RWPE2 (cell line): ENCODE results near the gene CTNNA2.

Experiments used
- ATAC-seq: fragments of 200-7000 bp; cut with Tn5 transposase; 3 replicates; pipeline ENCODE4 v1.9.1; 2021; ENCODE audit warnings: low read depth
- DNase-seq: peaks from one replicate; pipeline ENCODE4 v3.0.0-alpha.2; 2020; ENCODE audit warnings: low spot score
- H3K27ac ChIP-seq: fragments of 450-650 bp; 2 replicates; pipeline ENCODE4 v1.5.1; 2017; ENCODE audit warnings: mild to moderate bottlenecking; ENCODE audit not compliant: poor library complexity, severe bottlenecking
- H3K27me3 ChIP-seq: fragments of 250-450 bp; sonication (Bioruptor Pico); 2 replicates; pipeline ENCODE4 v1.5.1; 2021; ENCODE audit warnings: mild to moderate bottlenecking, moderate library complexity; ENCODE audit not compliant: insufficient read depth, poor library complexity, severe bottlenecking
- H3K36me3 ChIP-seq: fragments of 250-450 bp; sonication (Bioruptor Pico); 2 replicates; pipeline ENCODE4 v1.5.1; 2020; ENCODE audit warnings: low read depth, mild to moderate bottlenecking, moderate library complexity
- H3K4me1 ChIP-seq: fragments of 250-450 bp; sonication (Bioruptor Pico); 2 replicates; pipeline ENCODE4 v1.5.1; 2021; ENCODE audit warnings: mild to moderate bottlenecking, moderate library complexity; ENCODE audit not compliant: insufficient read depth, poor library complexity, severe bottlenecking
- H3K4me3 ChIP-seq: fragments of 250-450 bp; sonication (Bioruptor Pico); 2 replicates; pipeline ENCODE4 v1.5.1; 2021; ENCODE audit warnings: mild to moderate bottlenecking, moderate library complexity; ENCODE audit not compliant: severe bottlenecking
- H3K9me3 ChIP-seq: fragments of 250-450 bp; sonication (Bioruptor Pico); 2 replicates; pipeline ENCODE4 v1.5.1; 2021; ENCODE audit warnings: mild to moderate bottlenecking, moderate library complexity; ENCODE audit not compliant: severe bottlenecking
- CTCF ChIP-seq: fragments of 450-650 bp; IDR thresholded peaks from one replicate; pipeline ENCODE4 v1.5.1; 2017; ENCODE audit warnings: mild to moderate bottlenecking, moderate library complexity; ENCODE audit not compliant: poor library complexity, severe bottlenecking

The CTNNA2 gene

GRCh38 chr2:79833235-79833878, 320.5 kb downstream of the CTNNA2 start:
- ATAC-seq: no peak
- no peak for DNase-seq
- H3K4me3 ChIP-seq: no peak overlapping the region
- H3K36me3 ChIP-seq: no peaks in the 10 kb centered on the region
- no peaks in the 10 kb centered on the region for H3K4me1 ChIP-seq
- no peaks in the 10 kb centered on the region for H3K27me3 ChIP-seq
- H3K27ac ChIP-seq: no peak overlapping the region
- no peak for TF ChIP-seq CTCF
- no peaks in the 10 kb centered on the region for H3K9me3 ChIP-seq

- Histone ChIP-seq H3K27ac (no peak overlapping the region), H3K27me3 (no peaks in the 10 kb centered on the region), H3K4me1 (no peaks in the 10 kb centered on the region), H3K9me3 (no peaks in the 10 kb centered on the region), H3K36me3 (no peaks in the 10 kb centered on the region), H3K4me3 (no peak overlapping the region)
- no peak for TF ChIP-seq CTCF
- no peak for DNase-seq
- no peak for ATAC-seq
Measured at GRCh38 chr2:79835911-79836310, 323.1 kb downstream of the CTNNA2 start.

- Histone ChIP-seq H3K27ac (no peak overlapping the region), H3K36me3 (no peaks in the 10 kb centered on the region), H3K9me3 (no peaks in the 10 kb centered on the region), H3K4me1 (no peaks in the 10 kb centered on the region), H3K27me3 (peaks cover 5% of the 10 kb centered on the region), H3K4me3 (no peak overlapping the region)
- ATAC-seq (no peak), DNase-seq (no peak)
- TF ChIP-seq CTCF: no peak
Measured at GRCh38 chr2:79844011-79844410, 331.2 kb downstream of the CTNNA2 start.

- H3K27ac ChIP-seq: no peak overlapping the region
- H3K36me3 ChIP-seq: no peaks in the 10 kb centered on the region
- H3K4me3 ChIP-seq: no peak overlapping the region
- no peak for TF ChIP-seq CTCF
- no peaks in the 10 kb centered on the region for H3K4me1 ChIP-seq
- peaks cover 5% of the 10 kb centered on the region for H3K27me3 ChIP-seq
- H3K9me3 ChIP-seq: no peaks in the 10 kb centered on the region
- ATAC-seq (no peak), DNase-seq (no peak)
Measured at GRCh38 chr2:79846878-79847277, 334.0 kb downstream of the CTNNA2 start.

- ATAC-seq: no peak
- no peak overlapping the region for H3K27ac ChIP-seq
- no peaks in the 10 kb centered on the region for H3K9me3 ChIP-seq
- DNase-seq: no peak
- no peak for TF ChIP-seq CTCF
- H3K27me3 ChIP-seq: peaks cover 5% of the 10 kb centered on the region
- no peak overlapping the region for H3K4me3 ChIP-seq
- H3K4me1 ChIP-seq: no peaks in the 10 kb centered on the region
- no peaks in the 10 kb centered on the region for H3K36me3 ChIP-seq
Measured at GRCh38 chr2:79849241-79849640, 336.4 kb downstream of the CTNNA2 start.
